Keratinocyte (primary cell): ENCODE results near the gene ATRNL1. TPM values are rescaled to one million over a fixed set of nuclear protein-coding genes. Genes with fewer than 3 reads are reported as not detected.

Source experiments
- DNase-seq: peaks from one replicate; pipeline ENCODE4 v3.0.0-alpha.2; 2011; ENCODE audit warnings: low read depth, missing footprints, low spot score
- FAIRE-seq: peaks from 2 replicates; lab custom pipeline; 2011; peaks lifted over from hg19 to GRCh38; lab: Jason Lieb, UNC
- H2AFZ ChIP-seq: 2 replicates; pipeline ENCODE4 v1.6.0; 2012; ENCODE audit warnings: low read length, control low read depth, inconsistent platforms; ENCODE audit not compliant: control insufficient read depth
- H3K27ac ChIP-seq: 2 replicates; pipeline ENCODE4 v1.5.1; 2011; ENCODE audit warnings: low read length; ENCODE audit not compliant: control insufficient read depth, insufficient read depth
- H3K27me3 ChIP-seq: 3 replicates; pipeline ENCODE4 v1.6.0; 2011; ENCODE audit warnings: low read length; ENCODE audit not compliant: control insufficient read depth, insufficient read depth; ENCODE audit errors: extremely low read depth
- H3K36me3 ChIP-seq, 2 experiments: 2 replicates in 1 of 2; 3 replicates in 1 of 2; pipeline ENCODE4 v1.5.1; 2011; ENCODE audit warnings: low read length in 2 of 2, mild to moderate bottlenecking in 1 of 2; ENCODE audit not compliant: control insufficient read depth in 2 of 2, insufficient read depth in 2 of 2; ENCODE audit errors: extremely low read depth in 1 of 2
- H3K4me1 ChIP-seq: 3 replicates; pipeline ENCODE4 v1.5.1; 2011; ENCODE audit warnings: low read length; ENCODE audit not compliant: control insufficient read depth, insufficient read depth; ENCODE audit errors: extremely low read depth
- H3K4me2 ChIP-seq: 3 replicates; pipeline ENCODE4 v1.6.0; 2011; ENCODE audit warnings: low read depth, low read length; ENCODE audit not compliant: control insufficient read depth, insufficient read depth; ENCODE audit errors: extremely low read depth
- H3K4me3 ChIP-seq, 3 experiments: fragments of 200-600 bp in 1 of 3; sonication (generic) in 1 of 3; 2 replicates in 2 of 3; 3 replicates in 1 of 3; pipeline ENCODE4 v1.5.1; 2011 to 2016; ENCODE audit warnings: low read length in 3 of 3, mild to moderate bottlenecking in 3 of 3, control low read depth in 2 of 3, inconsistent platforms in 1 of 3, low read depth in 1 of 3, mixed read lengths in 1 of 3, mixed run types in 1 of 3, moderate library complexity in 1 of 3; ENCODE audit not compliant: control insufficient read depth in 2 of 3, insufficient read depth in 2 of 3; ENCODE audit errors: extremely low read depth in 1 of 3
- H3K79me2 ChIP-seq: 2 replicates; pipeline ENCODE4 v1.6.0; 2012; ENCODE audit warnings: low read length; ENCODE audit not compliant: control insufficient read depth, insufficient read depth
- H3K9ac ChIP-seq: 3 replicates; pipeline ENCODE4 v1.6.0; 2011; ENCODE audit warnings: low read length; ENCODE audit not compliant: control insufficient read depth, insufficient read depth; ENCODE audit errors: extremely low read depth
- H3K9me1 ChIP-seq: 3 replicates; pipeline ENCODE4 v1.6.0; 2011; ENCODE audit warnings: low read length; ENCODE audit not compliant: control insufficient read depth, insufficient read depth; ENCODE audit errors: extremely low read depth
- H3K9me3 ChIP-seq: 2 replicates; pipeline ENCODE4 v1.5.1; 2012; ENCODE audit warnings: low read depth, low read length; ENCODE audit not compliant: control insufficient read depth
- H4K20me1 ChIP-seq: 3 replicates; pipeline ENCODE4 v1.6.0; 2011; ENCODE audit warnings: low read length; ENCODE audit not compliant: control insufficient read depth, insufficient read depth; ENCODE audit errors: extremely low read depth
- CTCF ChIP-seq, 3 experiments: IDR thresholded peaks in 1 of 3; conservative IDR thresholded peaks in 1 of 3; optimal IDR thresholded peaks in 1 of 3; 2 replicates in 2 of 3; 3 replicates in 1 of 3; pipeline versions ENCODE3 to v1.5.1; 2011; ENCODE audit warnings: low read length in 3 of 3, mild to moderate bottlenecking in 3 of 3, moderate library complexity in 2 of 3, control low read depth in 1 of 3, inconsistent platforms in 1 of 3; ENCODE audit not compliant: insufficient read depth in 2 of 3; ENCODE audit errors: extremely low read depth in 1 of 3
- EZH2 ChIP-seq: IDR thresholded peaks from one replicate; pipeline ENCODE4 v1.6.1; 2012; ENCODE audit warnings: inconsistent platforms, mild to moderate bottlenecking, low read length, moderate library complexity
- dilution Hi-C: fragments of 300-500 bp; cut with MboI; formaldehyde crosslinking; loops from one replicate; pipeline ENCODE4 v1.7.0; 2020; ENCODE audit warnings: low sequenced_read_pairs; ENCODE audit not compliant: extremely low pct_ligation_motif_present
- polyA plus RNA-seq, 5 experiments: library from polyadenylated mRNA; depleted of rRNA in 3 of 5; stranded (reverse) in 3 of 5; stranded (forward) in 1 of 5; unstranded in 1 of 5; fragments of >200 nt; gene quantifications; 1 replicate in 1 of 5; 2 replicates in 3 of 5; 3 replicates in 1 of 5; pipeline versions ENCODE4 v1.2.1 to v1.2.3, GENCODE V29; 2011 to 2012; ENCODE audit warnings: missing spikeins in 2 of 5, low read depth in 1 of 5, low replicate concordance in 1 of 5

Gene ATRNL1
- polyA plus RNA-seq, 1 donor (not counting 4 experiments of a cell fraction or from before 2014, with no cell fraction given), result 0.07 TPM

- Histone ChIP-seq H3K79me2 (no peaks in the 10 kb centered on the region), H3K36me3 (no peaks in the 10 kb centered on the region), H2AFZ (no peak overlapping the region), H3K4me2 (no peak overlapping the region), H3K4me3 (no peak overlapping the region), H3K9ac (no peak overlapping the region), H3K27me3 (no peaks in the 10 kb centered on the region), H3K9me3 (no peaks in the 10 kb centered on the region), H3K27ac (no peak overlapping the region), H3K9me1 (no peaks in the 10 kb centered on the region), H3K4me1 (no peaks in the 10 kb centered on the region), H4K20me1 (no peaks in the 10 kb centered on the region)
- dilution Hi-C loops, result no loop called here
- DNase-seq, result no peak
- no peak for TF ChIP-seq CTCF (optimal IDR thresholded peaks at IDR 0.05 in 1 of 3, IDR thresholded peaks at IDR 0.05 in 1 of 3, conservative IDR thresholded peaks at IDR 0.05 in 1 of 3; ENCODE audit: extremely low read depth in 1 of 3, insufficient read depth in 2 of 3, low read length in 3 of 3)
- TF ChIP-seq EZH2, result no peak
- no peak for FAIRE-seq
Measured at GRCh38 chr10:115107830-115108229, 14.7 kb downstream of the ATRNL1 start.

GRCh38 chr10:115117301-115117700 is 24.1 kb downstream of the ATRNL1 start:
- no peak overlapping the region for H3K4me3 ChIP-seq
- no peak overlapping the region for H3K27ac ChIP-seq
- H3K79me2 ChIP-seq, result no peaks in the 10 kb centered on the region
- no peak overlapping the region for H3K9ac ChIP-seq
- H3K9me1 ChIP-seq, result no peaks in the 10 kb centered on the region
- no peaks in the 10 kb centered on the region for H3K36me3 ChIP-seq
- dilution Hi-C loops, result no loop called here
- no peak overlapping the region for H3K4me2 ChIP-seq
- DNase-seq (no peak), FAIRE-seq (no peak)
- TF ChIP-seq EZH2 (no peak), CTCF (optimal IDR thresholded peaks at IDR 0.05 in 1 of 3, IDR thresholded peaks at IDR 0.05 in 1 of 3, conservative IDR thresholded peaks at IDR 0.05 in 1 of 3; ENCODE audit: extremely low read depth in 1 of 3, insufficient read depth in 2 of 3, low read length in 3 of 3) (no peak)
- H2AFZ ChIP-seq, result no peak overlapping the region
- H3K9me3 ChIP-seq, result no peaks in the 10 kb centered on the region
- no peaks in the 10 kb centered on the region for H3K4me1 ChIP-seq
- H3K27me3 ChIP-seq, result no peaks in the 10 kb centered on the region
- no peaks in the 10 kb centered on the region for H4K20me1 ChIP-seq
